Measurements from ENCODE around the gene PCOLCE2.

Gene PCOLCE2

GRCh38 chr3:142892714-142893113 is 3.8 kb upstream of the PCOLCE2 start:
- no peak for TF ChIP-seq REST (IDR thresholded peaks at IDR 0.05; ENCODE audit: insufficient read depth in 1 of 2, low read depth in 2 of 2, low read length in 2 of 2)
- TF ChIP-seq FOXP2 (optimal IDR thresholded peaks at IDR 0.05; ENCODE audit: borderline replicate concordance, extremely low read depth, extremely low read length, insufficient read depth) = no peak

- TF ChIP-seq SIN3A (IDR thresholded peaks at IDR 0.05; ENCODE audit: borderline replicate concordance, insufficient read depth, low read length) = no peak
- no peak for TF ChIP-seq TAF1 (IDR thresholded peaks at IDR 0.05; ENCODE audit: borderline replicate concordance, insufficient read depth, low read length)
- no peak for TF ChIP-seq FOXP2 (optimal IDR thresholded peaks at IDR 0.05; ENCODE audit: borderline replicate concordance, extremely low read depth, extremely low read length, insufficient read depth)
- no peak for TF ChIP-seq POLR2AphosphoS5 (IDR thresholded peaks at IDR 0.05; ENCODE audit: low read depth, low read length)
- no peak for TF ChIP-seq REST (IDR thresholded peaks at IDR 0.05; ENCODE audit: insufficient read depth in 1 of 2, low read depth in 2 of 2, low read length in 2 of 2)
Observed at GRCh38 chr3:142890592-142890991, 1.7 kb upstream of the PCOLCE2 start.

GRCh38 chr3:142889212-142890014 is 530 bp upstream of the PCOLCE2 start:
- TF ChIP-seq TAF1 (IDR thresholded peaks at IDR 0.05; ENCODE audit: borderline replicate concordance, insufficient read depth, low read length) = no peak
- no peak for TF ChIP-seq SIN3A (IDR thresholded peaks at IDR 0.05; ENCODE audit: borderline replicate concordance, insufficient read depth, low read length)
- TF ChIP-seq FOXP2 (optimal IDR thresholded peaks at IDR 0.05; ENCODE audit: borderline replicate concordance, extremely low read depth, extremely low read length, insufficient read depth) = no peak
- TF ChIP-seq REST (IDR thresholded peaks at IDR 0.05; ENCODE audit: insufficient read depth in 1 of 2, low read depth in 2 of 2, low read length in 2 of 2) = no peak
- no peak for TF ChIP-seq POLR2AphosphoS5 (IDR thresholded peaks at IDR 0.05; ENCODE audit: low read depth, low read length)

- TF ChIP-seq TAF1 (IDR thresholded peaks at IDR 0.05; ENCODE audit: borderline replicate concordance, insufficient read depth, low read length) (no peak), FOXP2 (optimal IDR thresholded peaks at IDR 0.05; ENCODE audit: borderline replicate concordance, extremely low read depth, extremely low read length, insufficient read depth) (no peak), POLR2AphosphoS5 (IDR thresholded peaks at IDR 0.05; ENCODE audit: low read depth, low read length) (no peak), SIN3A (IDR thresholded peaks at IDR 0.05; ENCODE audit: borderline replicate concordance, insufficient read depth, low read length) (no peak), REST (IDR thresholded peaks at IDR 0.05; ENCODE audit: insufficient read depth in 1 of 2, low read depth in 2 of 2, low read length in 2 of 2) (no peak)
Observed at GRCh38 chr3:142888099-142888480, 793 bp downstream of the PCOLCE2 start.

All from PFSK-1 (cell line).